Cardiac fibroblast (primary cell): ENCODE results near the gene OR51G2.
"Not testable (repeated sequence)": the region's sequence is repeated elsewhere in the genome, so short reads cannot be mapped to it uniquely, and the experiment has no call there.

Experiments used
- DNase-seq, 2 donors: peaks; one replicate each; pipeline versions ENCODE4 v3.0.0 to v3.0.0-alpha.2; 2010; ENCODE audit warnings: low read depth in 2 of 2
- H3K4me3 ChIP-seq, 2 donors: replicated peaks in 1 of 2; 1 replicate in 1 of 2; 2 replicates in 1 of 2; pipeline ENCODE4 v1.5.1; 2011; ENCODE audit warnings: low read depth in 2 of 2, low read length in 2 of 2, mild to moderate bottlenecking in 2 of 2, moderate library complexity in 1 of 2
- TF ChIP-seq, protein P1 (sequence below): IDR thresholded peaks from one replicate; pipeline ENCODE4 v1.5.1; 2011; ENCODE audit warnings: low read depth, mild to moderate bottlenecking, low read length, inconsistent platforms

OR51G2 gene, protein sequence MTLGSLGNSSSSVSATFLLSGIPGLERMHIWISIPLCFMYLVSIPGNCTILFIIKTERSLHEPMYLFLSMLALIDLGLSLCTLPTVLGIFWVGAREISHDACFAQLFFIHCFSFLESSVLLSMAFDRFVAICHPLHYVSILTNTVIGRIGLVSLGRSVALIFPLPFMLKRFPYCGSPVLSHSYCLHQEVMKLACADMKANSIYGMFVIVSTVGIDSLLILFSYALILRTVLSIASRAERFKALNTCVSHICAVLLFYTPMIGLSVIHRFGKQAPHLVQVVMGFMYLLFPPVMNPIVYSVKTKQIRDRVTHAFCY

DNA sequence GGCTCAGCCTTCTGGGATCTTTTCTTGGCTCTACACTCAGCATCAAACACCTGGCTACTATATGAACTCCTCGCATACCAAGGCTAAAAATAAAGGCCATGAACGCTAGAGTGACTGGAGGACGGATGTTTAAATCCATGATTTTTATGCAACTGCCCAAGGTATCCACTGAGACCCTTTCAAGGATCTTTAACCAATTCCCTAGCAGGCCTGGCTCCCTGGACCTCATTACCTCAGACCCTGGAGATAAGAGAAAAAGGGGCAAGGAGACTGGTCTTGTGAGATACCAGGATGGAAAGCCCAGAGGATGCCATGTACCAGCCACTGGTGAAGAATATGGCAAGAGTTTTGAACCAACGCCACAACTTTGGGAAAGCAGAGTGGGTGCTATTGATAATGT lies at the start of gene OR51G2:
TSS of gene OR51G2 (minus strand) at position 101 of the 400 bp plus-strand sequence. CDS start 3,687 bp downstream, outside the sequence.
- TF ChIP-seq, protein P1, sequence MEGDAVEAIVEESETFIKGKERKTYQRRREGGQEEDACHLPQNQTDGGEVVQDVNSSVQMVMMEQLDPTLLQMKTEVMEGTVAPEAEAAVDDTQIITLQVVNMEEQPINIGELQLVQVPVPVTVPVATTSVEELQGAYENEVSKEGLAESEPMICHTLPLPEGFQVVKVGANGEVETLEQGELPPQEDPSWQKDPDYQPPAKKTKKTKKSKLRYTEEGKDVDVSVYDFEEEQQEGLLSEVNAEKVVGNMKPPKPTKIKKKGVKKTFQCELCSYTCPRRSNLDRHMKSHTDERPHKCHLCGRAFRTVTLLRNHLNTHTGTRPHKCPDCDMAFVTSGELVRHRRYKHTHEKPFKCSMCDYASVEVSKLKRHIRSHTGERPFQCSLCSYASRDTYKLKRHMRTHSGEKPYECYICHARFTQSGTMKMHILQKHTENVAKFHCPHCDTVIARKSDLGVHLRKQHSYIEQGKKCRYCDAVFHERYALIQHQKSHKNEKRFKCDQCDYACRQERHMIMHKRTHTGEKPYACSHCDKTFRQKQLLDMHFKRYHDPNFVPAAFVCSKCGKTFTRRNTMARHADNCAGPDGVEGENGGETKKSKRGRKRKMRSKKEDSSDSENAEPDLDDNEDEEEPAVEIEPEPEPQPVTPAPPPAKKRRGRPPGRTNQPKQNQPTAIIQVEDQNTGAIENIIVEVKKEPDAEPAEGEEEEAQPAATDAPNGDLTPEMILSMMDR: no peak
- H3K4me3 ChIP-seq: no peak within 1 kb of the TSS
- no peak for DNase-seq

DNA sequence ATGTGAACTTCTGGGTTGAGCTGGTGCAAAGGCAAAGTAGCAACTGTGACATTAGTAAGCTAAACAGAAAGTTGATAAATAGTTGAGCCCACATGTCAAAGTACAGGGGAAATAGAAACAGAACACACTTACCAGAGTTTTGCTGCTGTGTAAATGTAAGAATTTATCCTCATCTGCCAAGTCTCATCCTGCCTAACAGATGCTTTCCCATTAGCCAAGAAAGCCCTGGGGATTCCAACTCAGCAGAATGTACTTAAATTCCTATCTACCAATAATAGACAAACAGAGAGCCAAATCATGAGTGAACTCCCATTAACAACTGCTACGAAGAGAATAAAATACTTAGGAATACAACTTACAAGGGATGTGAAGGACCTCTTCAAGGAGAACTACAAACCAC lies 43.7 kb upstream of the OR51G2 start:
- H3K4me3 ChIP-seq: no peak overlapping the region
- TF ChIP-seq, protein P1: no peak
- DNase-seq: no peak

DNA sequence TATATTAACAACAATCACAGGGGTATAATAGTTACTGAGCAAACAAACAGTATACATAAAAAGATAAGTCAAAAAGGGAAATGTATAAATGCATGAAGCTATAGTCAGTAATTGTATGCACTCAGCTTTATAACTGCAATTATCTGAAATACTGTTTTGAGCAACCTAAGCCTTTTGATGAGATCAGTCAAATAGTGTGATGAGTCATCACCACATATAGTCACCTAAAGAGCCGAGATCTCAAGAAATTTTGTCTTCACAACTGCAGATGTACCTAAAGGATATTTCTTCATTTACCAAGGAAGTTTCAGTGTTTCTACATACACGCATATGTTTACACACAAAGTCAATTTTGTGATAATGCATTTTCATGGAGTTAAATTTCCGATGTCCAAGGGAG lies 41.7 kb upstream of the OR51G2 start:
- TF ChIP-seq, protein P1: no peak
- no peak overlapping the region for H3K4me3 ChIP-seq
- DNase-seq: no peak

DNA sequence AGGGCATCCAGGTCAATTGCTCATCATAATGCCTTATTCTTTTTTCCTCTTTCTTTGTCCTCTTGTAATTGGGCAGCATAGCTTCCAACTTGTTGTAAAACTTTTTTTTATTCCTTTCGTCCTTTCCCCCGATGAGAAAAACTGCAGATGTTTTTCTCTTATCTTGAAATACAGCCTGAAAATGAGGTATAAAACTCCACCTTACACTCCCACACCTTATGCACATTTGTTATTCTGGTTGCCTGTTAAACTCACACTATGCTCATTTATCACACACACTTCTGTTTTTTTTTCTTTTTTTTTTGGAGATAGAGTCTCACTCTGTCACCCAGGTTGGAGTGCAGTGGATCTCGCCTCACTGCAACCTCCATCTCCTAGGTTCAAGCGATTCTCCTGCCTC lies 38.2 kb upstream of the OR51G2 start:
- TF ChIP-seq, protein P1: no peak
- DNase-seq: no peak
- no peak overlapping the region for H3K4me3 ChIP-seq

DNA sequence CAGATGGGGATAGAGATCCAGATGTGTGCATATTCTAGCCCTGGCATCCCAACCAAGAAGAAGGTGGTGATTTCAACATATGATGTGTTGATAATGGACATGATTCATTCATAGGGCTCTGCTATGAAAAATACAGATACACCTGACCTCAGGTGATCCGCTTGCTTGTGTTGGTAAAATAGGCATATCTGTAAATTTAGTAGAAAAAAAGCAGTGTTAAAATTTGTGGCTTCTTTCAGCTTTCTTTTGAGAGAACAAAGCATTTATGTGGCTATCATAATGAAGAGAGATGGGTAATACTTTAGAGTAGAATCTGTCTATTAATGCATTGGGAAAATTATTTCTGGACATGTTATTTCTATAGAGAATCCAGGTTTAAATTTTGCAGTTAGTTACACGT lies 36.5 kb upstream of the OR51G2 start, which contains the start of gene OR51A2:
TSS of gene OR51A2 (minus strand) at position 101 of the 400 bp plus-strand sequence. CDS start at position 101, 0 bp downstream.
- not testable (repeated sequence) for DNase-seq, H3K4me3 ChIP-seq

DNA sequence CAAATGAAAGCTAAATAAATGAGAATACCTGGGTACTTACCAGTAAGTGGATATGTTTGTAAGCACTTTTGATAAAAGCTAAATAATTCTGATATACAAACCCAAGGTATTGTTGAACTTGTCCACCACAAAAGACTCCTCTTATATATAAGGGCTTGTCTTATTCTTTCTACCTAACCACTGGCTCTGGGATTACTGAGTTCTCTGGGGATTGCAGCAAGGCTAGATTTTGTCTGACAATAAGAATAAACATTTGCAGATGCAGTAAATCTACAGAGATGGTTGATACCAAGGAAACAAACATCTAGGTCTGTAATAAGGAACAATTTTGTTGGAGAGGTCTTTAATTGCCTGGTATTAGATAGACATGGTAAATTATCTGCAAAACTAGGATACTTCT lies 28.4 kb upstream of the OR51G2 start, which contains the start of gene OR51A4:
TSS of gene OR51A4 (minus strand) at position 101 of the 400 bp plus-strand sequence. CDS start 505 bp downstream, outside the sequence.
- TF ChIP-seq, protein P1: no peak
- no peak within 1 kb of the TSS for H3K4me3 ChIP-seq
- no peak for DNase-seq

DNA sequence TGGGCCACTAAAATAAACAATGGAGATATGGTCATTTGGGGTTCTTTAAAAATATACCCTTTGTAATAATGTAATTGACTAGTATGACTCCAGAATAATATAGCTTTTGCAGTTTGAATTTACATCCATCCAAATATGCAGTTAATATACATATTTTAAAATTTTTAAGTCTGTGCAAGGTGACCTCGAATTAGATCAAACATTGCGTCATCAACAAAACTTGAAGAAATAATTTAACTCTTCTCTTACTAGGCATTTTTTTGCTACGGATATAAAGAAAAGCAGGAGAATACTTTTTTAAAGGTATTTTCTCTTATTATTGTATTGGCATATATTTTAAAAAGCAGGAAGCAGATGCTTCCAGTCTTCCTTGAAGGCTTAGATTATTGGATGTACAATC lies 17.6 kb upstream of the OR51G2 start:
- DNase-seq: no peak
- TF ChIP-seq, protein P1: no peak
- no peak overlapping the region for H3K4me3 ChIP-seq
